ENCODE results near the gene DEPP1.

Gene DEPP1

GRCh38 chr10:44968091-44968490 is 10.5 kb downstream of the DEPP1 start:
- no peak for DNase-seq (ENCODE audit: extremely low read depth in 1 of 2, low read depth in 1 of 2)

- DNase-seq (ENCODE audit: extremely low read depth in 1 of 2, low read depth in 1 of 2), result no peak
Observed at GRCh38 chr10:44967616-44968015, 11.0 kb downstream of the DEPP1 start.

GRCh38 chr10:44966816-44967509 is 11.6 kb downstream of the DEPP1 start:
- DNase-seq (ENCODE audit: extremely low read depth in 1 of 2, low read depth in 1 of 2), result no peak

GRCh38 chr10:44966129-44966815 is 12.3 kb downstream of the DEPP1 start:
- DNase-seq (ENCODE audit: extremely low read depth in 1 of 2, low read depth in 1 of 2), result no peak

GRCh38 chr10:44965651-44966097 is 12.9 kb downstream of the DEPP1 start:
- DNase-seq (ENCODE audit: extremely low read depth in 1 of 2, low read depth in 1 of 2), result no peak

DNA sequence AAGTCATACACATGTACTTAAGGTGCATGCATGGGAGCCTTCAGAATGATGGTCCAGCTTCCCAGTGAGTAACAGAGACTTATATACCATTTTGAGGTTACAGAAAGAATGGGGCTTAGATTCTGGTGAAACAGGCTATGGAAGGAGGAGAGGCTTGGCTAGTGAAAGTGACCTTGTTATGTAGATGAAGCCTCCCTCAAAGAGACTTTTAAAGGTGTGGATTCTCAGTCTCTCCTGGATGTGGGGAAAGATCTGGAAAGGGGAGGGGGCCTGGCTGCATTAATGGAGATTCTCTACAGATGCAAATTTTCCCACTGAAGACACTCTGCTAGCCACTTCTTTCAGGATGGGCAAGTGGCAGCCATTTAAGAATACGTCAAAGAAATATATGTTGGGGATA is 13.5 kb downstream of the DEPP1 start:
- DNase-seq (ENCODE audit: extremely low read depth in 1 of 2, low read depth in 1 of 2), result no peak

- DNase-seq (ENCODE audit: extremely low read depth in 1 of 2, low read depth in 1 of 2), result no peak
Observed at GRCh38 chr10:44963772-44964633, 14.6 kb downstream of the DEPP1 start.

GRCh38 chr10:44962870-44963738 is 15.5 kb downstream of the DEPP1 start:
- DNase-seq (ENCODE audit: extremely low read depth in 1 of 2, low read depth in 1 of 2), result no peak

DNA sequence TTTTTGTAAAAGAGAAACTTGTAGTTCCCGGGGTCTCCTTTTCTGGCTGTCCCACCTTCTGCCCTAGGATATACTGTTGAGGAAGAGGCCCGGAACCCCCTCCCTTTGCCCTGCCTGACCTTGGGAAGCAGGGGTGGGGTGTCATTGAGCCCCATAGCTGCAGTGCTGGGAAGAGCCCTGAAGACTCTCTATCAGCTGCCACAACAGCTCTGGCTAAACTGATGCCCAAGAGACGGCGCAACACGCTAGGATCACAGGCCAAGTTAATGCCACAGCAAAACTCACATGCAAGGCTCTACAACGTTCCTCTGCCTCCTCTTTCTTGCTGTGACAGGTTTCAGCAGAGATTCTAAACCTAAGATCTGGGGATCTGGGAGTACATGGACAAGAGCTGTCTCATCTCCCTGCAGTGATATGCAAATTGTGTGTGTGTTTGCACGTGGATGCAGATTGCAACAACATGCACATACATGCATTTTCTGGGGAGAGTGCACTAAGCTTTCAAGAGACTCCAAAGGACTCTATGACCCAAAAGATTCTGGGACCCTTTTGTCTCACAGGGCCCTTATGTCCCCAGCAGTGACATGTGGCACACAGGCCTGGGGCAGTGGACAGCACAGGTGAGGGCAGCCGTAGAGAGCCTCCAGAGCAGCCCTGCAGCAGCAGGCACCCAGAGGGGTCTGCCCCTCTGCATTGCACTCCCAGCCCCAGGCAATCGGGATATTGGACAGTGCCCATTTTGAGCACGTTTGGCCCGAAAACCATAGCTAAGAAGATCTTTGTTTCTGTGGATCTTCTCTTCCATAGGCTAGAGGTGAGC is 16.5 kb downstream of the DEPP1 start:
- DNase-seq (ENCODE audit: extremely low read depth in 1 of 2, low read depth in 1 of 2), result no peak

DNA sequence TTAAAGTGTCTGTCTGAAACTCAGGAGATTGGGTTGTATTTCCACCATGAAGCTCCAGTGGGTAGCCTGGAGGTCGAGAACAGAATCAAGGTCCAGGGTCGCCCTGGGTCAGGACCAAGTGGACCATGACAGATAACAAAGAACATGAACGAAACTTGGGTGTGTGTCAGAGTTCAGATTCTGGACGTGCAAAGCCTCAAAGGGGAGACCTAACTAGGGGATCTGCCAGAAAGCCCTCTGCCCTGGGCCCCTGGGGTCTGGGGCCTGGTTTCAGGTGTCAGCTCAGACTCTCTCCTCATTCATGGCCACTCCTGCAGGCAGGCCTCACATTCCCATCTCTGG is 17.4 kb downstream of the DEPP1 start:
- no peak for DNase-seq (ENCODE audit: extremely low read depth in 1 of 2, low read depth in 1 of 2)

DNA sequence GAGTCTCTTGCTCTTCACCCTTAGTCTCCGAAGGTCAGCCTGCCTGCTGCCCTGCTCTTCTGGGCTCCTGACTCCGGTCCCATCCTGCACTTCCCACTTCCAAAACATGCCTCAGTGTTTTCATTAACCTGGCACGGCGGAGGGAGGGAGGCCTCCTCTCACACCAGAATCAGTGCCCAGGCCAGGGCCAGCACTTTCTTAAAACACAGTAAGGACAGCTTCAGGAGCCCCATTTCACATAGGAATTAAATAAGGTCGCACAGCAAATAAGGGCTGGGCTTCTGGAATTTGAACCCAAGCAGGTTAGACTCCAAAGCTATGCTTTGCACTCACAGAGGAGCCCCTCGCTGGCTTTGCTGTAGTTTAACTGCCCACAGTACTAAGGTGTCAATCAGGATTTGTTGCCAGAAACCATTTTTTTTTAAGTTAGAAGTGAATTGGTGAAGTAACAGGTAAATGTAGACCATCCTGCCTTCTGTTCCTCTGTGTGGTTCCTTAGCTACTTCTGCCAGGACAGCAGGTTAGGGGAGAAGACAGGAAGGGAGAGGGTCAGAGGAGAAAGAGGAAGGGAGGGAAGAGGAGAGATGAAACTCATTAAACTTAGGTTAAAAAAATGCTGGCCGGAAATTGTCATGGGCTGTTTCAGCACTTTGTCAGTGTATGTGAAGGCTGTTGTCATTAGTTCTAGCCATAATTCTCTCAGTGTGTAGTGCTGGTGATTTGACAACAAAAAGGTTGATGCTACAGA is 18.0 kb downstream of the DEPP1 start:
- DNase-seq (ENCODE audit: extremely low read depth in 1 of 2, low read depth in 1 of 2), result no peak

DNA sequence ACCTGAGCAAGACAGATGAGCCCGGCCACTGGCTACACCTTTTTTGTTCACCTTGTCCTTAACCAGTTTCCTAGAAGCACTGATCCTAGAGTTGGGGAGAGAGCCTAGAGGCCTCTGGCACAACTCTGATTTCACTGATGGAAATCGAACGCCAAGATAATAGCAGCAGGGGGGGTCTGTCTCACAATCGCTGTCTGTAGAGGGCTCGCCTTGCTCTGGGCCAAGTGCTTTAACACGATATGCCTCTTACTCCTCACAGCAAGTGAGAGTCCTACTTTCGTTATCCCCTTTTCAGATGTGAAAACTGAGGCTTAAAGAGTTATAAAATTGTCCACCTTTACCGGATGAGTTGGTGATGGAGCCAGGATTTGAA is 18.5 kb downstream of the DEPP1 start:
- DNase-seq (ENCODE audit: extremely low read depth in 1 of 2, low read depth in 1 of 2), result no peak

- DNase-seq (ENCODE audit: extremely low read depth in 1 of 2, low read depth in 1 of 2), result peak; percentile 72 to 86
Observed at GRCh38 chr10:44959247-44960087, 19.1 kb downstream of the DEPP1 start, which contains the start of gene RASSF4. Gene RASSF4 (plus strand): TSS chr10:44959802. CDS start chr10:44970203, 10,401 bp downstream.

DNA sequence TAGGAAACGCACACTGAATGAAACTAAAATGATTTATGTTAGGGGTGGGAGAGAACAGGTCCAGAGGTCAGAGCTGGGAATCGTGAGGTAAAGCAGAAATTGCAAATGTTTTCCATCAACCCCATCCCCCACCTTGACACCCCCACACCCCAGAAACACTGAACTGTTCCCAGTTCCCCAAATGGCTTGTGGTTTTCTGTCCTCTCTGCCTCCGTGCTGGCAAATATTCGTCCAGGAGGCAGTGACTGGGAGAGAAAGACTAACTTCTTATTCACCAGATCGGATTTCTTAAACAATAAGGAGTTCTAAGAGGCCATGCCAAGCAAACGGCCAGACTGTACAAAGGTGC is 19.7 kb downstream of the DEPP1 start:
- no peak for DNase-seq (ENCODE audit: extremely low read depth in 1 of 2, low read depth in 1 of 2)

DNA sequence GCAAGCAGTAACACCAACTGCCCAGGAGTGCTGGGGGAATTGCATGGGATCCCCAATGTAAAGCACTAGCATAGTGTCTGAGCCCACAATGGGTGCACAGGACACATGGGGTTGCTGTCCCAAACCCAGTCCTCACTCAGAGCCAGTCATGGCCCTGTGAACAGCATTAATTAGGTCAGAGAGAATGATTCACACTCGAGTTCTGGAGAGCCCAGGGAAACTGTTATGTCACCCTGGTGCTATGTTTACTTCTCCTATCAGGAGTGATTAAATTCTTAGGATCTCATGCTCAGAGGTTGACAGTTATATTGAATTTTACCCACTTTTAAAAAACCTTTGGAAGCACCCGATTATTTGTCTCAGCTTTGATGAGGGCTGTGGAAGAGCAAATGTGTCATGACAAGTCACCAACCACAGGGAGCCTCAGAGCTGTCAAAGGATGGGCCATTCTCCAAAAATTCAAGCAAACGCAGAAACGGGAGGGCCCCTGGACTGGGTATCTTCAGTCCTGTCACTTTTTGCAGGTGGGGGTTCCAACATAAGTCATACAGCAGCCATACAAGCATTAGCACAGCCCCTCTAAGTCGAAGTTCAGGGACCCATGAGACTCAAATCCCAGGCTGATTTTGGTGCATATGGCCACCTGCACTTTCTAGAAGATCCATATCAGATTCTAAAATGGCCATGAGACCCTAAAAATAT is 20.3 kb downstream of the DEPP1 start:
- DNase-seq (ENCODE audit: extremely low read depth in 1 of 2, low read depth in 1 of 2), result no peak

DNA sequence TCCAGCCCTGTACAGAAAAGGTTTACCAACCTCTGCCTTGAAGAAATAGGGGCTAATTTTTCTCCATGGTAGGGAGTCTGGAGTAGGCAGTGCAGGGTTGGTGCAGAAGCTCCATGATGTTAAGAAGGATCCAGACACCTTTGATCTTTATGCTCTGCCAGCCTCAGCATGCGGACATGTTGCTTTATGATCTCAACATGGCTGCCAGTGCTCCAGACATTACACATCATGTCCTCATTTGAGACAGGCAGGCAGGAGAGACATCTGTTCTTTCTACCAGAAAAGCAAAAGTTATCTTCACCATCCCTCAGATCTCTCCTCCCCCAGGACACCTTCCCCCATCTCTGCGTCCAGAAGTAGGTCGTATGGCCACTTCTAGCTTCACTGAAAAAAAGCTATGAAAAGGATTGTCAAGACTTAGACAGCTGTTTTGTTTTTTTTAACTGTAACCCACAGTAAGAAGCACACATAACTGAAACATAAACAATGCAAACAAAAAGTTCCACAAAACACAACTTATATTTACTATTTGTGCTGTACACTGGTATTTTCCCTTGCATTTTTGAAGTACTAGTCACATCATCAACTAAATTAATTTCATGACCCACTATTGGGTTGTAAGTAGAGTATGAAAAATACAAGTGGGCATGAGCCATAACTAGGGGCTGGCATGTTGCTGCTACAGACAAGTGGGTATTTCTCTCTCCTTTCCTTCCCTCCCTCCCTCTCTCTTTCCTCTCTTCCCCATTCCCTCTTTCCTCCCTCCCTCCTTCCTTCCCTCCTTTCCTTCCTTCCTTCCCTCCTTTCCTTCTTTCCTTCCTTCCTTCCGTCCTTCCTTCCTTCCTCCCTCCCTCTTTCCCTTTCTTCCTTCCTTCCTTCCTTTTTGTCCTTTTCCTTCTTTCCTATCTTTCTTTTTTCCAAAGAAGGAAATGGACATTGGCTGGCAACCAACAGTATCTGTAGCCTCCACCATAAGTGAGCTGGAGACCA is 21.6 kb downstream of the DEPP1 start:
- no peak for DNase-seq (ENCODE audit: extremely low read depth in 1 of 2, low read depth in 1 of 2)

DNA sequence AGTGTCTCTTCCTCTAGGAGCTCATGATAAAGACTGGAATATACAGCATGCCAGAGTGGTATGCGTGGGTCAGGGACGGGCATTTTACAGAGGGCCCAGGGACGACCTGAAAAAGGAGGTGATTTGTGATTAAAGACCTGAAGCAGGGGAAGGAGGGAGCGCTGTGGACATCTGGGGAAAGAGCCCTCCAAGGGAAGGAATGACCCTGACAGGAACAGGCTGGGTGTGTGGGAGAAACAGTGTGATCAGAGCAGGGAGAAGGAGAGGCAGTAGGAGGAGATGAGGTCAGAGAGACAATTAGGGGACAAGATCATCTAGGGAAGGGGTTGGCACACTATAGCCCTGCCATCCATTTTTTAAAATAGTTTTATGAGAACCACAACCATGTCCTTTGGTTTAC is 22.4 kb downstream of the DEPP1 start:
- DNase-seq (ENCODE audit: extremely low read depth in 1 of 2, low read depth in 1 of 2), result no peak

All from activated CD8-positive, alpha-beta memory T cell treated with anti-CD3 and anti-CD28 coated beads for 1 hour (primary cell).